SK-N-SH treated with all-trans-retinoic acid at 6 μM for 48 hours (cell line): ENCODE data around the gene SLC22A4.
A peak's percentile ranks its signal among the peaks of the same experiment; 100 is the strongest.

Experiments used
- ATAC-seq: fragments of 200-7000 bp; cut with Tn5 transposase; 3 replicates; pipeline ENCODE4 v1.9.1; 2020; ENCODE audit warnings: mild to moderate bottlenecking, moderate library complexity
- ARNTL ChIP-seq: fragments of 450-650 bp; formaldehyde crosslinking; IDR thresholded peaks from 2 replicates; pipeline ENCODE4 v1.5.0; 2020; ENCODE audit warnings: low read depth, mild to moderate bottlenecking, moderate library complexity, borderline replicate concordance
- BACH2 ChIP-seq: fragments of 250-450 bp; sonication (Bioruptor Pico); IDR thresholded peaks from 2 replicates; pipeline ENCODE4 v1.9.0; 2021; ENCODE audit warnings: mild to moderate bottlenecking, borderline replicate concordance
- CREB5 ChIP-seq: fragments of 250-450 bp; sonication (Bioruptor Pico); IDR thresholded peaks from 2 replicates; pipeline ENCODE4 v1.5.1; 2020; ENCODE audit warnings: low read depth, mild to moderate bottlenecking, moderate library complexity
- CSDC2 ChIP-seq: fragments of 250-450 bp; sonication (Bioruptor Pico); IDR thresholded peaks from 2 replicates; pipeline ENCODE4 v1.5.0; 2020; ENCODE audit warnings: mild to moderate bottlenecking, moderate library complexity
- CSRNP3 ChIP-seq: fragments of 250-450 bp; sonication (Bioruptor Pico); IDR thresholded peaks from 2 replicates; pipeline ENCODE4 v1.5.1; 2021; ENCODE audit warnings: mild to moderate bottlenecking, moderate library complexity
- ESRRG ChIP-seq: fragments of 250-450 bp; sonication (Bioruptor Pico); IDR thresholded peaks from 2 replicates; pipeline ENCODE4 v1.6.1; 2021; ENCODE audit warnings: mild to moderate bottlenecking
- ISL1 ChIP-seq: fragments of 250-450 bp; sonication (Bioruptor Pico); IDR thresholded peaks from 2 replicates; pipeline ENCODE4 v2.1.2; 2022; ENCODE audit warnings: mild to moderate bottlenecking, moderate library complexity
- OSR1 ChIP-seq: fragments of 250-450 bp; sonication (Bioruptor Pico); IDR thresholded peaks from 2 replicates; pipeline ENCODE4 v1.8.0; 2022; ENCODE audit warnings: moderate library complexity, mild to moderate bottlenecking, inconsistent platforms
- PATZ1 ChIP-seq: fragments of 250-450 bp; sonication (Bioruptor Pico); IDR thresholded peaks from 2 replicates; pipeline ENCODE4 v1.8.0; 2020; ENCODE audit warnings: mild to moderate bottlenecking, moderate library complexity, borderline replicate concordance
- PPARA ChIP-seq: fragments of 250-450 bp; sonication (Bioruptor Pico); IDR thresholded peaks from 2 replicates; pipeline ENCODE4 v1.5.0; 2020; ENCODE audit warnings: mild to moderate bottlenecking, borderline replicate concordance
- TCF4 ChIP-seq: fragments of 250-450 bp; sonication (Bioruptor Pico); IDR thresholded peaks from 2 replicates; pipeline ENCODE4 v1.8.0; 2021; ENCODE audit warnings: mild to moderate bottlenecking, moderate library complexity, borderline replicate concordance
- TOX ChIP-seq: fragments of 250-450 bp; sonication (Bioruptor Pico); IDR thresholded peaks from 2 replicates; pipeline ENCODE4 v1.8.0; 2021; ENCODE audit warnings: mild to moderate bottlenecking, moderate library complexity, borderline replicate concordance
- TSHZ2 ChIP-seq: fragments of 250-450 bp; sonication (Bioruptor Pico); IDR thresholded peaks from 2 replicates; pipeline ENCODE4 v1.5.0; 2020; ENCODE audit warnings: mild to moderate bottlenecking, moderate library complexity
- ZC3H10 ChIP-seq: fragments of 250-450 bp; sonication (Bioruptor Pico); IDR thresholded peaks from 2 replicates; pipeline ENCODE4 v1.5.1; 2021; ENCODE audit warnings: mild to moderate bottlenecking, moderate library complexity
- ZFP3 ChIP-seq: fragments of 250-450 bp; sonication (Bioruptor Pico); IDR thresholded peaks from 2 replicates; pipeline ENCODE4 v1.5.0; 2020; ENCODE audit warnings: mild to moderate bottlenecking, moderate library complexity
- ZFP30 ChIP-seq: fragments of 450-650 bp; formaldehyde crosslinking; IDR thresholded peaks from 2 replicates; pipeline ENCODE4 v1.5.0; 2022; ENCODE audit warnings: mild to moderate bottlenecking, moderate library complexity
- ZNF565 ChIP-seq: fragments of 450-650 bp; formaldehyde crosslinking; conservative IDR thresholded peaks from 2 replicates; pipeline ENCODE4 v1.5.0; 2020; ENCODE audit warnings: low read depth, mild to moderate bottlenecking, moderate library complexity

SLC22A4 gene

GRCh38 chr5:132262882-132263547 lies 31.2 kb upstream of the SLC22A4 start:
- TF ChIP-seq TOX (CRISPR knock-in tag) = no peak
- TF ChIP-seq CSRNP3 = no peak
- no peak for TF ChIP-seq OSR1 (CRISPR knock-in tag)
- no peak for TF ChIP-seq PATZ1
- TF ChIP-seq TSHZ2 (CRISPR knock-in tag) = no peak
- no peak for TF ChIP-seq ISL1 (CRISPR knock-in tag)
- TF ChIP-seq ZC3H10 (CRISPR knock-in tag) = no peak
- no peak for TF ChIP-seq ZNF565 (CRISPR knock-in tag)
- TF ChIP-seq BACH2 (CRISPR knock-in tag) = no peak
- no peak for ATAC-seq

- peak; percentile 34 for ATAC-seq
- no peak for TF ChIP-seq ISL1 (CRISPR knock-in tag)
- TF ChIP-seq ZFP3 = peak; percentile 27; the same call in 1 of the 2 replicates
Observed at GRCh38 chr5:132263548-132264261, 30.5 kb upstream of the SLC22A4 start.

- TF ChIP-seq TSHZ2 (CRISPR knock-in tag) (no peak), BACH2 (CRISPR knock-in tag) (no peak), TOX (CRISPR knock-in tag) (no peak), ESRRG (CRISPR knock-in tag) (no peak), CREB5 (CRISPR knock-in tag) (no peak), ZFP30 (CRISPR knock-in tag) (no peak), ARNTL (CRISPR knock-in tag) (no peak), OSR1 (CRISPR knock-in tag) (no peak), ZNF565 (CRISPR knock-in tag) (no peak), PATZ1 (no peak), CSDC2 (CRISPR knock-in tag) (no peak), PPARA (CRISPR knock-in tag) (no peak), TCF4 (no peak), ISL1 (CRISPR knock-in tag) (no peak), ZFP3 (no peak), ZC3H10 (CRISPR knock-in tag) (no peak)
- no peak for ATAC-seq
Observed at GRCh38 chr5:132264546-132265335, 29.5 kb upstream of the SLC22A4 start.
